Dendritic cell treated with granulocyte-macrophage colony-stimulating factor and Interleukin-4, amounts not matched to agents 40 ng/mL and 50 ng/mL, for 4 days (primary cell): ENCODE results near the gene EPM2A.

Experiments
- H3K27ac Mint-ChIP-seq: one replicate; pipeline ENCODE4 v1.8.0; 2022; ENCODE audit warnings: mild to moderate bottlenecking, mixed read lengths
- H3K27me3 Mint-ChIP-seq: one replicate; pipeline ENCODE4 v1.8.0; 2022; ENCODE audit warnings: mild to moderate bottlenecking, mixed read lengths
- H3K36me3 Mint-ChIP-seq: one replicate; pipeline ENCODE4 v1.8.0; 2022; ENCODE audit warnings: low read depth, mixed read lengths
- H3K4me1 Mint-ChIP-seq: one replicate; pipeline ENCODE4 v1.8.0; 2022; ENCODE audit warnings: low read depth, mixed read lengths
- H3K4me3 Mint-ChIP-seq: one replicate; pipeline ENCODE4 v1.8.0; 2022; ENCODE audit warnings: mild to moderate bottlenecking, moderate library complexity, mixed read lengths
- H3K9me3 Mint-ChIP-seq: one replicate; pipeline ENCODE4 v1.8.0; 2022; ENCODE audit warnings: mixed read lengths
- intact Hi-C: fragments of 100-400 bp; cut with micrococcal nuclease; formaldehyde crosslinking; loops from one replicate; pipeline ENCODE4 v1.15.0; 2022

The EPM2A gene

DNA sequence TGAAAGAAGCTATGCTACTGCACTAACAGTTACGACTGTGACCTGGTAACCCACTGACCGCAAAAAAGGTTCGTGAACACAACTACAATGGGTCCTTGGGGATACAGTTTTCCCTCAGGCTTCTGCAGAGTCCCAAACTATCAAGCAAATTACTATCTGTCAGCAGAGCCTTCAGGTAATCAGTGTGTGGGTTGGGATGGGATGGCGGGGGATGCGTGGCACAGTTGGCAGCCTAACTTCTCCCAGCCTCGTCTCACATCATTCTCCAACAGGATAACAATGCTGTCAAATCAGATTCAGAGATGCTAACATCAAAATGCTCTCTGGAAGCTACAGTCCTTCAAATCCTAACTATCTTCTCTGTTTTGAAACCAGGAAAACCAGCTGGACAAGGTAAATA lies 102.3 kb downstream of the EPM2A start:
- H3K27ac Mint-ChIP-seq: no peak overlapping the region
- H3K4me3 Mint-ChIP-seq: no peak overlapping the region
- H3K36me3 Mint-ChIP-seq: peaks cover 9% of the 10 kb centered on the region
- intact Hi-C loops: no loop called here
- H3K4me1 Mint-ChIP-seq: peaks cover 7% of the 10 kb centered on the region
- H3K27me3 Mint-ChIP-seq: no peaks in the 10 kb centered on the region
- no peaks in the 10 kb centered on the region for H3K9me3 Mint-ChIP-seq

GRCh38 chr6:145631374-145631773 lies 103.9 kb downstream of the EPM2A start:
- Mint-ChIP-seq H3K36me3 (peaks cover 18% of the 10 kb centered on the region), H3K27me3 (no peaks in the 10 kb centered on the region), H3K27ac (no peak overlapping the region), H3K4me3 (no peak overlapping the region), H3K4me1 (peaks cover 7% of the 10 kb centered on the region), H3K9me3 (no peaks in the 10 kb centered on the region)
- intact Hi-C loops: no loop called here

DNA sequence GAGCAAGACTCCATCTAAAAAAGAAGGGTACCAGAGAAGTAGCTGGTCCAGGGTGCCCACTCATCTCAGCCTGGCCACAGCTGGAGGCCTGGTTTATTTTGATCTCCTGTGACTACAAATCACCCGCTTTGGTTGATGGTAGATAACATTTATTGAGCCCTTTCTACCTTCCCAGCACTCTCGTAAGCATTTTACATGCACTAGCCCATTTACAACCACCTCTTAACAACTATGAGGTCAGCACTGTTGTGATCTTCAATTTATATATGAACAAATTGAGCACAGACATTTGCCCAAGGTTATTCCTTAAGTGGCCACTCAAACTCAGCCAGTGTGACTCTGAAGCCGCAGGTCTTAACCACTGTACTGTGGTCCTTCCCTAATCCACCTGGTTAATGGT lies 104.7 kb downstream of the EPM2A start:
- Mint-ChIP-seq H3K9me3 (no peaks in the 10 kb centered on the region), H3K4me3 (no peak overlapping the region), H3K36me3 (peaks cover 18% of the 10 kb centered on the region), H3K27ac (no peak overlapping the region), H3K4me1 (peaks cover 7% of the 10 kb centered on the region), H3K27me3 (no peaks in the 10 kb centered on the region)
- intact Hi-C loops: no loop called here

DNA sequence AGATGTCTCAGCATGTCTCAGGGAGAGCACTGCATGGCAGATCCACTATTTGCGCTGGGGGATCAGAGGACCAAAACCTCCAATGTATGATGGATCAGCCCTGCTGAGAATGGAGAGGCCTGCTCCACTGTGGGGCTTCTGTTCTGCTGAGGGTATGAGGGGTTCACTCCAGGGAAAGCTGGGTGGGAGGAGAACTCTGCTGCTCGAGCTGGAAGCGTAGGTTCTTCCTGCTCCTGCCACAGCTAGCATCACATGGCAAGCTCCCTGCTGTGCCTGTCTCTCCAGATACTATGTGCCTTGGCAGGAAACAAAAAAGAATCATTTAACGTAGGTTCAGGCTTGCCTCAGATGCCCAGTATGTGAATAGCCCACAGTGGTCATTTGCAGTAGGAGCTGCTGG lies 105.8 kb downstream of the EPM2A start:
- no peak overlapping the region for H3K27ac Mint-ChIP-seq
- H3K36me3 Mint-ChIP-seq: peaks cover 18% of the 10 kb centered on the region
- no peaks in the 10 kb centered on the region for H3K27me3 Mint-ChIP-seq
- no peak overlapping the region for H3K4me3 Mint-ChIP-seq
- intact Hi-C loops: no loop called here
- H3K9me3 Mint-ChIP-seq: no peaks in the 10 kb centered on the region
- H3K4me1 Mint-ChIP-seq: peaks cover 6% of the 10 kb centered on the region

- H3K27me3 Mint-ChIP-seq: no peaks in the 10 kb centered on the region
- intact Hi-C loops: no loop called here
- H3K4me1 Mint-ChIP-seq: no peaks in the 10 kb centered on the region
- peaks cover 18% of the 10 kb centered on the region for H3K36me3 Mint-ChIP-seq
- H3K27ac Mint-ChIP-seq: no peak overlapping the region
- H3K4me3 Mint-ChIP-seq: no peak overlapping the region
- no peaks in the 10 kb centered on the region for H3K9me3 Mint-ChIP-seq
These were observed 107.9 kb downstream of the EPM2A start for GRCh38 chr6:145627451-145627850.

DNA sequence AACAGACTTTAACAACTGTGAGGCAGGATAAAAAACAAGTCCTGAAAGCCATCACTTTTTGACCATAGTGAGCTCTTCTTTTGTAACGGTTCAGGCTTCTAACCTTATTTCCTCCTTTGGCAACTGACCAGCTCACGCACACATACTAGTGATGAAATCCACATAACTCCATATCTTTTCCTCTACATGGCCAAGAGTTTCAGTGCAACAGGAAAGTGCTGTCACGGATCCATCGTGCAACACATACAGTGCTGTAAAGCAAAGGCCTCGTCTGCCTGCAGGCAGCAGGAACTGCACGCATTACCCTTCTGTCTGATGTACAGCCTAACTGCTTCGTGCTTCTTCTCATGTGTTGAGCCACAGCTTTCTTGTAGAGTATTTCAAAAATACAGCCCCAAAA lies 108.5 kb downstream of the EPM2A start:
- Mint-ChIP-seq H3K9me3 (no peaks in the 10 kb centered on the region), H3K4me1 (no peaks in the 10 kb centered on the region), H3K36me3 (peaks cover 18% of the 10 kb centered on the region), H3K27ac (no peak overlapping the region), H3K4me3 (no peak overlapping the region), H3K27me3 (no peaks in the 10 kb centered on the region)
- intact Hi-C loops: no loop called here

DNA sequence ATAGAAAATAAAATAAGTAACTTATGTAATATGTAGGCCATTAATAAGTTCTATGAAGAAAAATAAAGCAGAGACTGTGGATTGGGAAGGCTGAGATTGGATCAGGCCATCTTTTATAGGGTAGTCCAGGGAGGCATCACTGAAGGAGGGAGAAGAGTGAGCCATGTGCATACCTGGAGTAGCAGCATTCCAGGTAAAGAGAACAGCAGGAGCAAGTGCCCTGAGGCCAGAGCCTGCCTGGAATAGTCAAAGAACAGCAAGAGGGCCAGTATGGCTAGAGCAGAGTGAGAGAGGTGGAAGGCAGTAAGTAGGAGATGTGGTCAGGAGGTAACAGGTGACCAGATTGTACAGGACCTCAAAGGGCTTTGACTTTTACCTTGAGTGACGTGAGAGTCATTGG lies 112.1 kb downstream of the EPM2A start:
- H3K4me3 Mint-ChIP-seq: no peak overlapping the region
- peaks cover 14% of the 10 kb centered on the region for H3K9me3 Mint-ChIP-seq
- no peak overlapping the region for H3K27ac Mint-ChIP-seq
- no peaks in the 10 kb centered on the region for H3K4me1 Mint-ChIP-seq
- intact Hi-C loops: no loop called here
- no peaks in the 10 kb centered on the region for H3K27me3 Mint-ChIP-seq
- H3K36me3 Mint-ChIP-seq: peaks cover 10% of the 10 kb centered on the region

- no peaks in the 10 kb centered on the region for H3K27me3 Mint-ChIP-seq
- H3K27ac Mint-ChIP-seq: no peak overlapping the region
- H3K36me3 Mint-ChIP-seq: peaks cover under 1% of the 10 kb centered on the region
- H3K9me3 Mint-ChIP-seq: peaks cover 28% of the 10 kb centered on the region
- no peak overlapping the region for H3K4me3 Mint-ChIP-seq
- intact Hi-C loops: no loop called here
- no peaks in the 10 kb centered on the region for H3K4me1 Mint-ChIP-seq
These were observed 113.5 kb downstream of the EPM2A start for GRCh38 chr6:145621776-145622175.

- H3K27ac Mint-ChIP-seq: no peak overlapping the region
- peaks cover 45% of the 10 kb centered on the region for H3K9me3 Mint-ChIP-seq
- no peaks in the 10 kb centered on the region for H3K4me1 Mint-ChIP-seq
- intact Hi-C loops: no loop called here
- no peaks in the 10 kb centered on the region for H3K27me3 Mint-ChIP-seq
- no peak overlapping the region for H3K4me3 Mint-ChIP-seq
- no peaks in the 10 kb centered on the region for H3K36me3 Mint-ChIP-seq
These were observed 115.2 kb downstream of the EPM2A start for GRCh38 chr6:145620088-145620487.

DNA sequence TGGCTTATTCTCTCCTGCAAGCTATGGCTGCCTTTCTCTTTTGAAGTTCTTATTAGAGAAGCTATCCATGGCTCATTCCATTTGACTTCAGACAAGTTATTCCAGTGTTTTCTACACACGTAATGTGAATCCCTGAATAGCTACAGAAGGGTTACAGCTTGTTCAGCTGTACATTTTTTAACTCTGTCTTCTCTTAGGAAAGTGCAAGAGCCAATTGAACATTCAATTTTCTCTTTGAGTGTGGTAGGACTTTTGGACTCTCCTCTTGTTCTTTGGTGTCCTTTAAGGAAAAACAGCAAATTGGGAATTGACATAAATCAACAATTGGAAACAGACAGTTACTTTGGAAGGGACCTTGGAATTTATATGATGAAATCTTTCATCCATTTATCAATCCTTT lies 125.8 kb downstream of the EPM2A start:
- Mint-ChIP-seq H3K4me3 (no peak overlapping the region), H3K27me3 (no peaks in the 10 kb centered on the region), H3K9me3 (peaks cover 12% of the 10 kb centered on the region), H3K4me1 (no peaks in the 10 kb centered on the region), H3K36me3 (no peaks in the 10 kb centered on the region), H3K27ac (no peak overlapping the region)
- intact Hi-C loops: no loop called here

DNA sequence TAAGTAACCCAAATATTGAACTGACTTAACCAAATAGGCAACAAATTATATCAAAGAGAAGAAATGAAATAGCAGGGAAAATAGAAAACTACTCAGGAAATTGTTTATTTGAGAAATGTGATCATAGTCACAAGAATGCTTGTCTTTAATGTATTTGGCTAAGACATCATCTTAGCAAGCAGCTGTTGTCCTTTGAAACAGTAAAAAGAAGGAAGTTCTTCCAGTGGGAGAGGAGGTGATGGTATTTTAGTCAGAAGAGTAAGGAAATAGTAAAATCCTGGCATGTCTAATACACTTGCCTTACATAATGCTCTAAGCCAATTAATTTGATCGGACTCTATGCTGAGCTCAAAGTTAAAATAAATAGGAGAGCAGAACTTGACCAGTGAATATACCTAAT lies 126.5 kb downstream of the EPM2A start:
- no peaks in the 10 kb centered on the region for H3K36me3 Mint-ChIP-seq
- no peak overlapping the region for H3K4me3 Mint-ChIP-seq
- H3K9me3 Mint-ChIP-seq: peaks cover 9% of the 10 kb centered on the region
- no peak overlapping the region for H3K27ac Mint-ChIP-seq
- H3K27me3 Mint-ChIP-seq: no peaks in the 10 kb centered on the region
- H3K4me1 Mint-ChIP-seq: no peaks in the 10 kb centered on the region
- intact Hi-C loops: no loop called here

- intact Hi-C loops: no loop called here
- Mint-ChIP-seq H3K4me1 (no peaks in the 10 kb centered on the region), H3K4me3 (no peak overlapping the region), H3K9me3 (peaks cover 9% of the 10 kb centered on the region), H3K27ac (no peak overlapping the region), H3K36me3 (no peaks in the 10 kb centered on the region), H3K27me3 (no peaks in the 10 kb centered on the region)
These were observed 131.3 kb downstream of the EPM2A start for GRCh38 chr6:145603991-145604390.

GRCh38 chr6:145603424-145603833 lies 131.9 kb downstream of the EPM2A start:
- Mint-ChIP-seq H3K4me1 (no peaks in the 10 kb centered on the region), H3K9me3 (peaks cover 9% of the 10 kb centered on the region), H3K4me3 (no peak overlapping the region), H3K27me3 (no peaks in the 10 kb centered on the region), H3K27ac (no peak overlapping the region), H3K36me3 (no peaks in the 10 kb centered on the region)
- intact Hi-C loops: no loop called here

GRCh38 chr6:145602726-145603326 lies 132.5 kb downstream of the EPM2A start:
- intact Hi-C loops: no loop called here
- H3K27me3 Mint-ChIP-seq: no peaks in the 10 kb centered on the region
- peaks cover 11% of the 10 kb centered on the region for H3K9me3 Mint-ChIP-seq
- H3K36me3 Mint-ChIP-seq: no peaks in the 10 kb centered on the region
- H3K27ac Mint-ChIP-seq: no peak overlapping the region
- no peaks in the 10 kb centered on the region for H3K4me1 Mint-ChIP-seq
- H3K4me3 Mint-ChIP-seq: no peak overlapping the region

DNA sequence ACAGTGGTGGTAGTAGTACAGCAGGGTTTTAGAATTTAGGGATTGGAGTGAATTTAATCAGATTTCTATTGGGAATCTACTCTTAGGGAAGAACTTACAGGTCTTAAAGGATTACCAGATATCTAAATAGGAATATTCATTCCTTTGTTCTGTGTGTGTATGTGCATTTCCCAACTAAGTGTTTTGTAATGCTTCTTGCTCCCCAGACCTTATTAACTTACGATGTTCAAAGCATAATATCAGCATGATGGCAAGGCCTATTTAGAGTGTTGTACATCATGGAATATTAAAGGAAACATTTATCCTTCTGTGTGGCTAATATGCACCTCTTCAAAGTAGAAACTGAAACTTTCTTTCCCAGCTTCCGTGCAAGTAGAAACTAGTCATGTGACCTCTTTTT lies 133.9 kb downstream of the EPM2A start:
- Mint-ChIP-seq H3K36me3 (no peaks in the 10 kb centered on the region), H3K4me3 (no peak overlapping the region), H3K4me1 (no peaks in the 10 kb centered on the region), H3K27ac (no peak overlapping the region), H3K9me3 (peaks cover 16% of the 10 kb centered on the region), H3K27me3 (no peaks in the 10 kb centered on the region)
- intact Hi-C loops: no loop called here
